GM12878 (cell line): ENCODE results near the gene CCM2. TPM values are rescaled to one million over a fixed set of nuclear protein-coding genes. Genes with fewer than 3 reads are reported as not detected.
"Not testable (repeated sequence)": the region's sequence is repeated elsewhere in the genome, so short reads cannot be mapped to it uniquely, and the experiment has no call there.

Source experiments
- ATAC-seq: fragments of 200-7000 bp; cut with Tn5 transposase; 3 replicates; pipeline ENCODE4 v1.9.1; 2020; ENCODE audit warnings: mild to moderate bottlenecking, moderate library complexity
- BruUV-seq: library from RNA; stranded (reverse); fragments of 400-500 nt; replicated peaks from 2 replicates; lab custom pipeline; 2021; lab: Mats Ljungman, UMichigan
- CTCF ChIA-PET: fragments of 300-600 bp; sonication (Branson Sonifier 250); formaldehyde crosslinking; extraction: SDS; loops from one replicate; lab custom pipeline; 2021; ENCODE audit warnings: inconsistent platforms; lab: Yijun Ruan, JAX
- POLR2A ChIA-PET: fragments of 350-600 bp; formaldehyde crosslinking; extraction: SDS; loops from one replicate; lab custom pipeline; 2021; ENCODE audit warnings: inconsistent platforms; lab: Charles Lee
- RAD21 ChIA-PET: fragments of 300-600 bp; sonication (Branson Sonifier 250); formaldehyde crosslinking; loops from one replicate; lab custom pipeline; 2023; ENCODE audit warnings: antibody characterized with exemption; ENCODE audit not compliant: unreplicated experiment; lab: Charles Lee
- SMC1A ChIA-PET: fragments of 300-600 bp; sonication (Branson Sonifier 250); formaldehyde crosslinking; loops from one replicate; lab custom pipeline; 2023; ENCODE audit not compliant: unreplicated experiment, uncharacterized antibody; lab: Charles Lee
- DNase-seq: peaks from one replicate; pipeline ENCODE4 v3.0.0-alpha.2; 2011; ENCODE audit warnings: low read depth, low spot score
- FAIRE-seq: peaks from 3 replicates; lab custom pipeline; 2011; peaks lifted over from hg19 to GRCh38; lab: Jason Lieb, UNC
- H2AFZ ChIP-seq: 2 replicates; pipeline ENCODE4 v1.6.0; 2011; ENCODE audit warnings: low read depth, low read length, control low read depth; ENCODE audit not compliant: control insufficient read depth
- H3K27ac ChIP-seq: 2 replicates; pipeline ENCODE4 v1.5.1; 2011; ENCODE audit warnings: control low read depth; ENCODE audit not compliant: control insufficient read depth, insufficient read depth
- H3K27me3 ChIP-seq, 2 experiments: replicated peaks in 1 of 2; 2 replicates each; pipeline versions ENCODE4 v1.6.0 to v1.6.1; 2011; ENCODE audit warnings: low read length in 1 of 2; ENCODE audit not compliant: control insufficient read depth in 2 of 2, insufficient read depth in 2 of 2
- H3K36me3 ChIP-seq, 2 experiments: 2 replicates each; pipeline ENCODE4 v1.5.1; 2011; ENCODE audit warnings: low read length in 1 of 2; ENCODE audit not compliant: control insufficient read depth in 2 of 2, insufficient read depth in 2 of 2
- H3K4me1 ChIP-seq: 2 replicates; pipeline ENCODE4 v1.6.1; 2011; ENCODE audit warnings: mild to moderate bottlenecking, low read length, moderate library complexity, mixed read lengths; ENCODE audit not compliant: control insufficient read depth, insufficient read depth
- H3K4me2 ChIP-seq: 2 replicates; pipeline ENCODE4 v1.6.0; 2011; ENCODE audit warnings: control low read depth; ENCODE audit not compliant: control insufficient read depth, insufficient read depth
- H3K4me3 ChIP-seq: fragments of 200-600 bp; sonication (generic); 2 replicates; pipeline ENCODE4 v1.5.1; 2016
- H3K79me2 ChIP-seq: 2 replicates; pipeline ENCODE4 v1.6.0; 2011; ENCODE audit warnings: low read length; ENCODE audit not compliant: control insufficient read depth, insufficient read depth
- H3K9ac ChIP-seq: 2 replicates; pipeline ENCODE4 v1.8.0; 2011; ENCODE audit warnings: low read length, control low read depth, mixed read lengths; ENCODE audit not compliant: control insufficient read depth, insufficient read depth
- H3K9me3 ChIP-seq: replicated peaks from 3 replicates; pipeline ENCODE4 v1.5.1; 2011; ENCODE audit warnings: mild to moderate bottlenecking, low read length; ENCODE audit not compliant: control insufficient read depth, insufficient read depth
- H4K20me1 ChIP-seq: 2 replicates; pipeline ENCODE4 v1.6.0; 2011; ENCODE audit not compliant: control insufficient read depth, insufficient read depth
- CBFB ChIP-seq: IDR thresholded peaks from 2 replicates; pipeline ENCODE4 v1.6.1; 2016; ENCODE audit warnings: antibody characterized with exemption, low read depth
- RAD51 ChIP-seq: fragments of 450-650 bp; IDR thresholded peaks from 2 replicates; pipeline ENCODE4 v1.6.1; 2016; ENCODE audit warnings: moderate library complexity, mild to moderate bottlenecking, inconsistent platforms
- ZBTB33 ChIP-seq: fragments of 450-650 bp; IDR thresholded peaks from 2 replicates; pipeline ENCODE4 v1.6.1; 2017; ENCODE audit warnings: mild to moderate bottlenecking
- WGBS: methylation state at CpG from one replicate; pipeline ENCODE4 v1.1.6; 2016; ENCODE audit warnings: low lambda C conversion rate; ENCODE audit not compliant: insufficient replicate concordance, insufficient coverage; ENCODE audit errors: missing lambda C conversion rate; 5-methylcytosine and 5-hydroxymethylcytosine counted together
- in situ Hi-C: fragments of 300-500 bp; cut with MboI; formaldehyde crosslinking; loops from 9 replicates; pipeline ENCODE4 v1.14.3; 2018; ENCODE audit warnings: mixed read lengths
- intact Hi-C: fragments of 100-400 bp; cut with micrococcal nuclease; formaldehyde crosslinking; loops from one replicate; pipeline ENCODE4 v1.14.2; 2022; ENCODE audit not compliant: unreplicated experiment
- polyA plus RNA-seq, 11 experiments: library from polyadenylated mRNA; depleted of rRNA in 4 of 11; unstranded in 6 of 11; stranded (reverse) in 5 of 11; fragments of >200 nt; fragmentation: Nextera tagmentation in 4 of 11; fragmentation: Illumina TruSeq in 1 of 11; extraction: Ambion mirVana in 4 of 11; extraction: Trizol in 1 of 11; gene quantifications; 1 replicate in 1 of 11; 2 replicates in 10 of 11; pipeline versions ENCODE4 v1.2.1 to v1.2.3, GENCODE V29; 2011 to 2016; ENCODE audit warnings: inconsistent platforms in 2 of 11, missing spikeins in 2 of 11, low read depth in 1 of 11
- total RNA-seq, 4 experiments: library from RNA; depleted of rRNA in 3 of 4; stranded (reverse); fragments of >200 nt in 3 of 4; fragmentation: Illumina TruSeq in 1 of 4; extraction: Trizol in 1 of 4; gene quantifications; 2 replicates each; pipeline versions ENCODE4 v1.2.1 to v1.2.3, GENCODE V29; 2013 to 2021

CCM2 gene
- total and polyA plus RNA-seq, 10 of the 15 experiments (the other 5 are each of a cell fraction or from before 2014, with no cell fraction given): 1.00 to 82.3 (median 48.7) TPM

- in situ Hi-C loops (no loop called here), intact Hi-C loops (loop anchor here (10.0 kb wide), 1 partner anchor 389 kb away; no protein-coding TSS in a partner anchor)
- H3K4me3 ChIP-seq: no peak overlapping the region
- ATAC-seq (no peak), FAIRE-seq (no peak), DNase-seq (no peak)
- H3K9ac ChIP-seq: no peak overlapping the region
- RAD21 ChIA-PET: interaction anchor here (5.9 kb wide), 1 partner anchor 50 kb away, joined by 41 read pairs; no protein-coding TSS in a partner anchor
- POLR2A ChIA-PET: interaction anchor here (0.6 to 12.6 kb wide), 6 partner anchors 9 to 139 kb away, joined by 3 to 177 read pairs (median 6); partner anchors contain the start of genes CCM2, MYO1G and PURB
- H4K20me1 ChIP-seq: no peaks in the 10 kb centered on the region
- H3K4me2 ChIP-seq: no peak overlapping the region
- SMC1A ChIA-PET: interaction anchor here (5.9 kb wide), 1 partner anchor 22 kb away, joined by 76 read pairs; the partner anchor contains the start of gene CCM2
- CTCF ChIA-PET: interaction anchor here (1.7 kb wide), 1 partner anchor 22 kb away, joined by 4 read pairs; no protein-coding TSS in a partner anchor
- H2AFZ ChIP-seq: no peak overlapping the region
- H3K9me3 ChIP-seq: no peaks in the 10 kb centered on the region
- BruUV-seq: no TSS peak
- WGBS: 72% methylated on average over 2 of the region's 2 CpGs
- H3K36me3 ChIP-seq: no peaks in the 10 kb centered on the region; a peak in 1 of 4 replicates
- no peak for TF ChIP-seq RAD51
- TF ChIP-seq CBFB: no peak
- peaks cover 41% of the 10 kb centered on the region for H3K4me1 ChIP-seq
- no peaks in the 10 kb centered on the region for H3K27me3 ChIP-seq
- H3K27ac ChIP-seq: no peak overlapping the region
- H3K79me2 ChIP-seq: peaks cover 54% of the 10 kb centered on the region
Measured at GRCh38 chr7:45024126-45024744, 24.2 kb downstream of the CCM2 start.

GRCh38 chr7:45025473-45025872, 25.5 kb downstream of the CCM2 start:
- WGBS: 83% methylated on average over 12 of the region's 12 CpGs
- peak overlapping the region; percentile 98 for H3K27ac ChIP-seq
- peak; percentile 59; the same call in 1 of the 2 replicates for TF ChIP-seq ZBTB33
- ChIA-PET RAD21 (interaction anchor here (0.9 to 7.8 kb wide), 5 partner anchors 13 to 52 kb away, joined by 3 to 66 read pairs (median 4); partner anchors contain the start of genes CCM2 and MYO1G), SMC1A (interaction anchor here (1.0 to 5.9 kb wide), 5 partner anchors 11 to 42 kb away, joined by 3 to 76 read pairs (median 6); partner anchors contain the start of gene CCM2), CTCF (interaction anchor here (0.8 to 3.1 kb wide), 4 partner anchors 10 to 52 kb away, joined by 3 to 19 read pairs (median 4); no protein-coding TSS in a partner anchor), POLR2A (interaction anchor here (0.6 to 12.6 kb wide), 10 partner anchors 14 to 677 kb away, joined by 3 to 177 read pairs (median 6); partner anchors contain the start of genes CCM2 and MYO1G)
- H4K20me1 ChIP-seq, H3K27me3 ChIP-seq, in situ Hi-C loops, H3K4me3 ChIP-seq, H2AFZ ChIP-seq, BruUV-seq, FAIRE-seq, ATAC-seq, DNase-seq, H3K36me3 ChIP-seq, H3K9me3 ChIP-seq: not testable (repeated sequence)
- peaks cover 43% of the 10 kb centered on the region for H3K4me1 ChIP-seq
- peak overlapping the region; percentile 83 for H3K4me2 ChIP-seq
- H3K9ac ChIP-seq: peak overlapping the region; percentile 46
- peaks cover 65% of the 10 kb centered on the region for H3K79me2 ChIP-seq
- intact Hi-C loops: loop anchor here (5.0 to 10.0 kb wide), 2 partner anchors 87 to 391 kb away; partner anchors contain the start of gene TBRG4
